Measurements from ENCODE around the gene ATP1B3.

ATP1B3 gene

GRCh38 chr3:141876381-141876890 is at the start of gene ATP1B3:
Gene ATP1B3 (plus strand): TSS chr3:141876643. CDS start chr3:141876802, 159 bp downstream.
- DNase-seq: peak; percentile 53 to 90

- no peak for DNase-seq
Observed at GRCh38 chr3:141828487-141828886, 48.0 kb upstream of the ATP1B3 start.

- peak; percentile 45 to 72 for DNase-seq
Observed at GRCh38 chr3:141828890-141829289, 47.6 kb upstream of the ATP1B3 start.

GRCh38 chr3:141830508-141830907 is 45.9 kb upstream of the ATP1B3 start:
- no peak for DNase-seq

- DNase-seq: no peak
Observed at GRCh38 chr3:141834292-141834691, 42.2 kb upstream of the ATP1B3 start.

- DNase-seq: no peak
Observed at GRCh38 chr3:141835557-141836229, 40.8 kb upstream of the ATP1B3 start.

GRCh38 chr3:141839389-141839788 is 37.1 kb upstream of the ATP1B3 start:
- no peak for DNase-seq

- DNase-seq: no peak
Observed at GRCh38 chr3:141840737-141841544, 35.5 kb upstream of the ATP1B3 start.

GRCh38 chr3:141844108-141844507 is 32.3 kb upstream of the ATP1B3 start:
- no peak for DNase-seq

GRCh38 chr3:141844812-141845211 is 31.6 kb upstream of the ATP1B3 start:
- no peak for DNase-seq

GRCh38 chr3:141845407-141846049 is 30.9 kb upstream of the ATP1B3 start:
- no peak for DNase-seq

GRCh38 chr3:141846050-141846433 is 30.4 kb upstream of the ATP1B3 start:
- no peak for DNase-seq

GRCh38 chr3:141848159-141848748 is 28.2 kb upstream of the ATP1B3 start:
- peak in 1 of 2 experiments; percentile 38 for DNase-seq

- peak in 1 of 2 experiments; percentile 8 for DNase-seq
Observed at GRCh38 chr3:141849056-141849815, 27.2 kb upstream of the ATP1B3 start.

GRCh38 chr3:141851411-141851810 is 25.0 kb upstream of the ATP1B3 start:
- no peak for DNase-seq

GRCh38 chr3:141853081-141853601 is 23.3 kb upstream of the ATP1B3 start:
- no peak for DNase-seq

- DNase-seq: no peak
Observed at GRCh38 chr3:141853629-141854168, 22.7 kb upstream of the ATP1B3 start.

GRCh38 chr3:141854599-141854998 is 21.8 kb upstream of the ATP1B3 start:
- DNase-seq: no peak

GRCh38 chr3:141858312-141858711 is 18.1 kb upstream of the ATP1B3 start:
- DNase-seq: no peak

- no peak for DNase-seq
Observed at GRCh38 chr3:141859651-141860050, 16.8 kb upstream of the ATP1B3 start.

GRCh38 chr3:141860086-141860669 is 16.3 kb upstream of the ATP1B3 start:
- no peak for DNase-seq

Data from NCI-H526 (cell line).